GM23338 (cell line): ENCODE data around the gene ZBTB25. TPM values are rescaled to one million over a fixed set of nuclear protein-coding genes. Genes with fewer than 3 reads are reported as not detected.

Source experiments
- ATAC-seq: fragments of 200-7000 bp; cut with Tn5 transposase; 3 replicates; pipeline ENCODE4 v1.9.1; 2020
- DNase-seq: peaks from one replicate; pipeline ENCODE4 v3.0.0-alpha.2; 2015; ENCODE audit warnings: low spot score
- H2AFZ ChIP-seq: fragments of 200-600 bp; sonication (generic); 2 replicates; pipeline ENCODE4 v1.8.0; 2016; ENCODE audit warnings: antibody characterized with exemption, mild to moderate bottlenecking, moderate library complexity
- H3F3A ChIP-seq: fragments of 200-600 bp; sonication (generic); replicated peaks from 2 replicates; pipeline ENCODE4 v1.8.0; 2017; ENCODE audit warnings: antibody characterized with exemption, mixed run types, low read depth
- H3K27ac ChIP-seq: fragments of 200-600 bp; sonication (generic); 2 replicates; pipeline ENCODE4 v1.6.1; 2016; ENCODE audit warnings: low read depth
- H3K27me3 ChIP-seq: fragments of 200-600 bp; sonication (generic); 2 replicates; pipeline ENCODE4 v1.8.0; 2016; ENCODE audit warnings: mild to moderate bottlenecking, mixed run types, moderate library complexity; ENCODE audit not compliant: insufficient read depth
- H3K36me3 ChIP-seq: fragments of 200-600 bp; sonication (generic); 2 replicates; pipeline ENCODE4 v1.8.0; 2016; ENCODE audit warnings: mild to moderate bottlenecking; ENCODE audit not compliant: insufficient read depth
- H3K4me1 ChIP-seq: fragments of 200-600 bp; sonication (generic); 2 replicates; pipeline ENCODE4 v1.8.0; 2016; ENCODE audit warnings: mild to moderate bottlenecking, moderate library complexity; ENCODE audit not compliant: insufficient read depth
- H3K4me2 ChIP-seq: fragments of 200-600 bp; sonication (generic); 2 replicates; pipeline ENCODE4 v1.7.1; 2017; ENCODE audit warnings: mixed run types
- H3K4me3 ChIP-seq: fragments of 200-600 bp; sonication (generic); 2 replicates; pipeline ENCODE4 v1.6.1; 2016; ENCODE audit warnings: mixed run types
- H3K79me2 ChIP-seq: fragments of 200-600 bp; sonication (generic); replicated peaks from 2 replicates; pipeline ENCODE4 v1.8.0; 2017; ENCODE audit warnings: mild to moderate bottlenecking; ENCODE audit not compliant: insufficient read depth
- H3K9me2 ChIP-seq: fragments of 200-600 bp; sonication (generic); 2 replicates; pipeline ENCODE4 v1.8.0; 2017; ENCODE audit not compliant: insufficient read depth
- H4K20me1 ChIP-seq: fragments of 200-600 bp; sonication (generic); replicated peaks from 2 replicates; pipeline ENCODE4 v1.8.0; 2017; ENCODE audit warnings: mild to moderate bottlenecking; ENCODE audit not compliant: insufficient read depth
- H3K27ac Mint-ChIP-seq: 2 replicates; pipeline ENCODE4 v1.8.0; 2020; ENCODE audit warnings: inconsistent platforms, mild to moderate bottlenecking, moderate library complexity, mixed read lengths
- H3K27me3 Mint-ChIP-seq: 3 replicates; pipeline ENCODE4 v1.8.0; 2022; ENCODE audit warnings: low read depth, mild to moderate bottlenecking, moderate library complexity, mixed read lengths, inconsistent platforms; ENCODE audit not compliant: insufficient read depth, poor library complexity
- H3K36me3 Mint-ChIP-seq: 3 replicates; pipeline ENCODE4 v1.8.0; 2021; ENCODE audit warnings: low read depth, mild to moderate bottlenecking, inconsistent platforms, moderate library complexity, mixed read lengths
- H3K4me1 Mint-ChIP-seq: 3 replicates; pipeline ENCODE4 v1.8.0; 2020; ENCODE audit warnings: mild to moderate bottlenecking, inconsistent platforms, mixed read lengths
- H3K4me3 Mint-ChIP-seq: 3 replicates; pipeline ENCODE4 v1.8.0; 2021; ENCODE audit warnings: moderate library complexity, mild to moderate bottlenecking, inconsistent platforms, mixed read lengths
- H3K9me3 Mint-ChIP-seq: 3 replicates; pipeline ENCODE4 v1.8.0; 2020; ENCODE audit warnings: moderate library complexity, mild to moderate bottlenecking, inconsistent platforms, mixed read lengths
- CREB1 ChIP-seq: fragments of 250-450 bp; sonication (Bioruptor Pico); IDR thresholded peaks from 2 replicates; pipeline ENCODE4 v1.5.0; 2020; ENCODE audit warnings: low read depth, mild to moderate bottlenecking, moderate library complexity
- EZH2 ChIP-seq: fragments of 200-600 bp; sonication (generic); IDR thresholded peaks from one replicate; pipeline ENCODE4 v1.8.0; 2017; ENCODE audit warnings: antibody characterized with exemption, mild to moderate bottlenecking, low read depth; ENCODE audit not compliant: unreplicated experiment
- EZH2phosphoT487 ChIP-seq: fragments of 200-600 bp; sonication (generic); IDR thresholded peaks from one replicate; pipeline ENCODE4 v1.8.1; 2018; ENCODE audit warnings: antibody characterized with exemption; ENCODE audit not compliant: unreplicated experiment
- JUNB ChIP-seq: IDR thresholded peaks from one replicate; pipeline ENCODE4 v1.6.1; 2016; ENCODE audit warnings: antibody characterized with exemption; ENCODE audit not compliant: unreplicated experiment
- NANOG ChIP-seq: IDR thresholded peaks from 2 replicates; pipeline ENCODE4 v1.6.1; 2016; ENCODE audit warnings: antibody characterized with exemption, borderline replicate concordance
- POLR2AphosphoS5 ChIP-seq: IDR thresholded peaks from 2 replicates; pipeline ENCODE4 v1.6.1; 2016; ENCODE audit warnings: antibody characterized with exemption, low read depth
- STAT1 ChIP-seq: IDR thresholded peaks from one replicate; pipeline ENCODE4 v1.6.1; 2016; ENCODE audit warnings: antibody characterized with exemption; ENCODE audit not compliant: unreplicated experiment
- ZNF114 ChIP-seq: fragments of 250-450 bp; sonication (Bioruptor Pico); IDR thresholded peaks from 2 replicates; pipeline ENCODE4 v1.5.0; 2020; ENCODE audit warnings: mild to moderate bottlenecking, moderate library complexity
- ZNF331 ChIP-seq: fragments of 250-450 bp; sonication (Bioruptor Pico); IDR thresholded peaks from 2 replicates; pipeline ENCODE4 v1.5.0; 2020; ENCODE audit warnings: low read depth, mild to moderate bottlenecking, moderate library complexity
- polyA plus RNA-seq: library from polyadenylated mRNA; unstranded; fragments of >200 nt; fragmentation: Nextera tagmentation; extraction: Ambion mirVana; gene quantifications from 2 replicates; pipeline ENCODE4 v1.2.1, GENCODE V29; 2016
- total RNA-seq: library from RNA; depleted of rRNA; stranded (reverse); fragments of >200 nt; shearing (Covaris generic); gene quantifications from 2 replicates; pipeline ENCODE4 v1.2.3, GENCODE V29; 2014
- TF ChIP-seq, protein P1 (sequence below): IDR thresholded peaks from 2 replicates; pipeline ENCODE4 v1.6.1; 2016; ENCODE audit warnings: antibody characterized with exemption
- TF ChIP-seq, protein P2 (sequence below): fragments of 250-450 bp; sonication (Bioruptor Pico); IDR thresholded peaks from 2 replicates; pipeline ENCODE4 v1.5.0; 2020; ENCODE audit warnings: mild to moderate bottlenecking, moderate library complexity
- TF ChIP-seq, protein P3 (sequence below), 2 experiments: fragments of 200-600 bp in 1 of 2; sonication (generic) in 1 of 2; conservative IDR thresholded peaks; 2 replicates each; pipeline versions ENCODE4 v1.5.1 to v1.6.1; 2016 to 2017; ENCODE audit warnings: antibody characterized with exemption in 2 of 2, low read depth in 2 of 2, mild to moderate bottlenecking in 2 of 2, moderate library complexity in 1 of 2
- TF ChIP-seq, protein P4 (sequence below): IDR thresholded peaks from one replicate; pipeline ENCODE4 v1.6.1; 2018; ENCODE audit warnings: antibody characterized with exemption; ENCODE audit not compliant: unreplicated experiment

The ZBTB25 gene
- total and polyA plus RNA-seq, 2 experiments from 2014 or later: 5.8 to 8.0 TPM

DNA sequence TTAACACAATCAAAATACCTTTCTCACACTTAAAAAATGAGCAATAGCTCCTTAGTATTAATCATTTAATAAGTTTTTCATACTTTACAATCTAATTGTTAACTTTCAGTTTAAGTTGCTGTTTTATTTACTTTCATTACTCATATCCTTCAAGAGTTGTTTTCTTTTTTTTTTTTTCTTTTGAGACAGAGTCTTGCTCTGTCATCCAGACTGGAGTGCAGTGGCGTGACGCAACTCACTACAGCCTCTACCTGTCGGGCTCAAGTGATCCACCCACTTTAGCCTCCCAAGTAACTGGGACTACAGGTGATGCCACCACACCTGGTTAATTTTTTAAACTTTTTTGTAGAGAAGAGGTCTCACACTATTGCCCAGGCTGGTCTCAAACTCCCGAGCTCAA, 17.1 kb upstream of the ZBTB25 start:
- peaks cover 20% of the 10 kb centered on the region; the same call in 1 of the 2 replicates for H4K20me1 ChIP-seq
- TF ChIP-seq, protein P1, sequence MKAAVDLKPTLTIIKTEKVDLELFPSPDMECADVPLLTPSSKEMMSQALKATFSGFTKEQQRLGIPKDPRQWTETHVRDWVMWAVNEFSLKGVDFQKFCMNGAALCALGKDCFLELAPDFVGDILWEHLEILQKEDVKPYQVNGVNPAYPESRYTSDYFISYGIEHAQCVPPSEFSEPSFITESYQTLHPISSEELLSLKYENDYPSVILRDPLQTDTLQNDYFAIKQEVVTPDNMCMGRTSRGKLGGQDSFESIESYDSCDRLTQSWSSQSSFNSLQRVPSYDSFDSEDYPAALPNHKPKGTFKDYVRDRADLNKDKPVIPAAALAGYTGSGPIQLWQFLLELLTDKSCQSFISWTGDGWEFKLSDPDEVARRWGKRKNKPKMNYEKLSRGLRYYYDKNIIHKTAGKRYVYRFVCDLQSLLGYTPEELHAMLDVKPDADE: no peak
- TF ChIP-seq POLR2AphosphoS5: no peak
- TF ChIP-seq ZNF331 (CRISPR knock-in tag): no peak
- TF ChIP-seq, protein P2, sequence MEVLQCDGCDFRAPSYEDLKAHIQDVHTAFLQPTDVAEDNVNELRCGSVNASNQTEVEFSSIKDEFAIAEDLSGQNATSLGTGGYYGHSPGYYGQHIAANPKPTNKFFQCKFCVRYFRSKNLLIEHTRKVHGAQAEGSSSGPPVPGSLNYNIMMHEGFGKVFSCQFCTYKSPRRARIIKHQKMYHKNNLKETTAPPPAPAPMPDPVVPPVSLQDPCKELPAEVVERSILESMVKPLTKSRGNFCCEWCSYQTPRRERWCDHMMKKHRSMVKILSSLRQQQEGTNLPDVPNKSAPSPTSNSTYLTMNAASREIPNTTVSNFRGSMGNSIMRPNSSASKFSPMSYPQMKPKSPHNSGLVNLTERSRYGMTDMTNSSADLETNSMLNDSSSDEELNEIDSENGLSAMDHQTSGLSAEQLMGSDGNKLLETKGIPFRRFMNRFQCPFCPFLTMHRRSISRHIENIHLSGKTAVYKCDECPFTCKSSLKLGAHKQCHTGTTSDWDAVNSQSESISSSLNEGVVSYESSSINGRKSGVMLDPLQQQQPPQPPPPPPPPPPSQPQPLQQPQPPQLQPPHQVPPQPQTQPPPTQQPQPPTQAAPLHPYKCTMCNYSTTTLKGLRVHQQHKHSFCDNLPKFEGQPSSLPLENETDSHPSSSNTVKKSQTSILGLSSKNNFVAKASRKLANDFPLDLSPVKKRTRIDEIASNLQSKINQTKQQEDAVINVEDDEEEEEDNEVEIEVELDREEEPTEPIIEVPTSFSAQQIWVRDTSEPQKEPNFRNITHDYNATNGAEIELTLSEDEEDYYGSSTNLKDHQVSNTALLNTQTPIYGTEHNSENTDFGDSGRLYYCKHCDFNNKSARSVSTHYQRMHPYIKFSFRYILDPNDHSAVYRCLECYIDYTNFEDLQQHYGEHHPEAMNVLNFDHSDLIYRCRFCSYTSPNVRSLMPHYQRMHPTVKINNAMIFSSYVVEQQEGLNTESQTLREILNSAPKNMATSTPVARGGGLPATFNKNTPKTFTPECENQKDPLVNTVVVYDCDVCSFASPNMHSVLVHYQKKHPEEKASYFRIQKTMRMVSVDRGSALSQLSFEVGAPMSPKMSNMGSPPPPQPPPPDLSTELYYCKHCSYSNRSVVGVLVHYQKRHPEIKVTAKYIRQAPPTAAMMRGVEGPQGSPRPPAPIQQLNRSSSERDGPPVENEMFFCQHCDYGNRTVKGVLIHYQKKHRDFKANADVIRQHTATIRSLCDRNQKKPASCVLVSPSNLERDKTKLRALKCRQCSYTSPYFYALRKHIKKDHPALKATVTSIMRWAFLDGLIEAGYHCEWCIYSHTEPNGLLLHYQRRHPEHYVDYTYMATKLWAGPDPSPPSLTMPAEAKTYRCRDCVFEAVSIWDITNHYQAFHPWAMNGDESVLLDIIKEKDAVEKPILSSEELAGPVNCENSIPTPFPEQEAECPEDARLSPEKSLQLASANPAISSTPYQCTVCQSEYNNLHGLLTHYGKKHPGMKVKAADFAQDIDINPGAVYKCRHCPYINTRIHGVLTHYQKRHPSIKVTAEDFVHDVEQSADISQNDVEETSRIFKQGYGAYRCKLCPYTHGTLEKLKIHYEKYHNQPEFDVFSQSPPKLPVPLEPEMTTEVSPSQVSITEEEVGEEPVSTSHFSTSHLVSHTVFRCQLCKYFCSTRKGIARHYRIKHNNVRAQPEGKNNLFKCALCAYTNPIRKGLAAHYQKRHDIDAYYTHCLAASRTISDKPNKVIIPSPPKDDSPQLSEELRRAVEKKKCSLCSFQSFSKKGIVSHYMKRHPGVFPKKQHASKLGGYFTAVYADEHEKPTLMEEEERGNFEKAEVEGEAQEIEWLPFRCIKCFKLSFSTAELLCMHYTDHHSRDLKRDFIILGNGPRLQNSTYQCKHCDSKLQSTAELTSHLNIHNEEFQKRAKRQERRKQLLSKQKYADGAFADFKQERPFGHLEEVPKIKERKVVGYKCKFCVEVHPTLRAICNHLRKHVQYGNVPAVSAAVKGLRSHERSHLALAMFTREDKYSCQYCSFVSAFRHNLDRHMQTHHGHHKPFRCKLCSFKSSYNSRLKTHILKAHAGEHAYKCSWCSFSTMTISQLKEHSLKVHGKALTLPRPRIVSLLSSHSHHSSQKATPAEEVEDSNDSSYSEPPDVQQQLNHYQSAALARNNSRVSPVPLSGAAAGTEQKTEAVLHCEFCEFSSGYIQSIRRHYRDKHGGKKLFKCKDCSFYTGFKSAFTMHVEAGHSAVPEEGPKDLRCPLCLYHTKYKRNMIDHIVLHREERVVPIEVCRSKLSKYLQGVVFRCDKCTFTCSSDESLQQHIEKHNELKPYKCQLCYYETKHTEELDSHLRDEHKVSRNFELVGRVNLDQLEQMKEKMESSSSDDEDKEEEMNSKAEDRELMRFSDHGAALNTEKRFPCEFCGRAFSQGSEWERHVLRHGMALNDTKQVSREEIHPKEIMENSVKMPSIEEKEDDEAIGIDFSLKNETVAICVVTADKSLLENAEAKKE: no peak
- TF ChIP-seq, protein P3, sequence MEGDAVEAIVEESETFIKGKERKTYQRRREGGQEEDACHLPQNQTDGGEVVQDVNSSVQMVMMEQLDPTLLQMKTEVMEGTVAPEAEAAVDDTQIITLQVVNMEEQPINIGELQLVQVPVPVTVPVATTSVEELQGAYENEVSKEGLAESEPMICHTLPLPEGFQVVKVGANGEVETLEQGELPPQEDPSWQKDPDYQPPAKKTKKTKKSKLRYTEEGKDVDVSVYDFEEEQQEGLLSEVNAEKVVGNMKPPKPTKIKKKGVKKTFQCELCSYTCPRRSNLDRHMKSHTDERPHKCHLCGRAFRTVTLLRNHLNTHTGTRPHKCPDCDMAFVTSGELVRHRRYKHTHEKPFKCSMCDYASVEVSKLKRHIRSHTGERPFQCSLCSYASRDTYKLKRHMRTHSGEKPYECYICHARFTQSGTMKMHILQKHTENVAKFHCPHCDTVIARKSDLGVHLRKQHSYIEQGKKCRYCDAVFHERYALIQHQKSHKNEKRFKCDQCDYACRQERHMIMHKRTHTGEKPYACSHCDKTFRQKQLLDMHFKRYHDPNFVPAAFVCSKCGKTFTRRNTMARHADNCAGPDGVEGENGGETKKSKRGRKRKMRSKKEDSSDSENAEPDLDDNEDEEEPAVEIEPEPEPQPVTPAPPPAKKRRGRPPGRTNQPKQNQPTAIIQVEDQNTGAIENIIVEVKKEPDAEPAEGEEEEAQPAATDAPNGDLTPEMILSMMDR (conservative IDR thresholded peaks at IDR 0.05; ENCODE audit: low read depth in 2 of 2): no peak
- TF ChIP-seq, protein P4, sequence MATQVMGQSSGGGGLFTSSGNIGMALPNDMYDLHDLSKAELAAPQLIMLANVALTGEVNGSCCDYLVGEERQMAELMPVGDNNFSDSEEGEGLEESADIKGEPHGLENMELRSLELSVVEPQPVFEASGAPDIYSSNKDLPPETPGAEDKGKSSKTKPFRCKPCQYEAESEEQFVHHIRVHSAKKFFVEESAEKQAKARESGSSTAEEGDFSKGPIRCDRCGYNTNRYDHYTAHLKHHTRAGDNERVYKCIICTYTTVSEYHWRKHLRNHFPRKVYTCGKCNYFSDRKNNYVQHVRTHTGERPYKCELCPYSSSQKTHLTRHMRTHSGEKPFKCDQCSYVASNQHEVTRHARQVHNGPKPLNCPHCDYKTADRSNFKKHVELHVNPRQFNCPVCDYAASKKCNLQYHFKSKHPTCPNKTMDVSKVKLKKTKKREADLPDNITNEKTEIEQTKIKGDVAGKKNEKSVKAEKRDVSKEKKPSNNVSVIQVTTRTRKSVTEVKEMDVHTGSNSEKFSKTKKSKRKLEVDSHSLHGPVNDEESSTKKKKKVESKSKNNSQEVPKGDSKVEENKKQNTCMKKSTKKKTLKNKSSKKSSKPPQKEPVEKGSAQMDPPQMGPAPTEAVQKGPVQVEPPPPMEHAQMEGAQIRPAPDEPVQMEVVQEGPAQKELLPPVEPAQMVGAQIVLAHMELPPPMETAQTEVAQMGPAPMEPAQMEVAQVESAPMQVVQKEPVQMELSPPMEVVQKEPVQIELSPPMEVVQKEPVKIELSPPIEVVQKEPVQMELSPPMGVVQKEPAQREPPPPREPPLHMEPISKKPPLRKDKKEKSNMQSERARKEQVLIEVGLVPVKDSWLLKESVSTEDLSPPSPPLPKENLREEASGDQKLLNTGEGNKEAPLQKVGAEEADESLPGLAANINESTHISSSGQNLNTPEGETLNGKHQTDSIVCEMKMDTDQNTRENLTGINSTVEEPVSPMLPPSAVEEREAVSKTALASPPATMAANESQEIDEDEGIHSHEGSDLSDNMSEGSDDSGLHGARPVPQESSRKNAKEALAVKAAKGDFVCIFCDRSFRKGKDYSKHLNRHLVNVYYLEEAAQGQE: no peak
- TF ChIP-seq JUNB: no peak
- no peak for TF ChIP-seq ZNF114 (CRISPR knock-in tag)
- no peak for TF ChIP-seq EZH2
- no peak for TF ChIP-seq STAT1
- TF ChIP-seq EZH2phosphoT487: no peak
- no peak for TF ChIP-seq NANOG
- no peak for TF ChIP-seq CREB1 (CRISPR knock-in tag)

More for the DNA sequence above, 17.1 kb upstream of the ZBTB25 start:
- H3K27me3 Mint-ChIP-seq: no peaks in the 10 kb centered on the region
- H3K27ac Mint-ChIP-seq: no peak overlapping the region
- no peak overlapping the region for H3K4me2 ChIP-seq
- no peak overlapping the region for H3K27ac ChIP-seq
- no peaks in the 10 kb centered on the region; the same call in 2 of the 3 replicates for H3K9me3 Mint-ChIP-seq
- no peak for DNase-seq
- no peak overlapping the region for H3K4me3 Mint-ChIP-seq
- no peaks in the 10 kb centered on the region for H3K4me1 ChIP-seq
- no peaks in the 10 kb centered on the region; the same call in 2 of the 3 replicates for H3K36me3 Mint-ChIP-seq
- no peaks in the 10 kb centered on the region for H3K27me3 ChIP-seq
- no peaks in the 10 kb centered on the region for H3K9me2 ChIP-seq
- H3K4me1 Mint-ChIP-seq: no peaks in the 10 kb centered on the region; the same call in 2 of the 3 replicates
- H3K79me2 ChIP-seq: peaks cover 67% of the 10 kb centered on the region
- no peak overlapping the region for H3K4me3 ChIP-seq
- H3F3A ChIP-seq: no peaks in the 10 kb centered on the region
- no peak for ATAC-seq
- no peaks in the 10 kb centered on the region; the same call in 1 of the 2 replicates for H3K36me3 ChIP-seq
- H2AFZ ChIP-seq: no peak overlapping the region
